GM15510 (cell line): ENCODE data around the gene CHST15.

Experiments
- POLR2A ChIP-seq: IDR thresholded peaks from 3 replicates; pipeline ENCODE4 v1.6.1; 2011; ENCODE audit warnings: borderline replicate concordance; ENCODE audit not compliant: insufficient read length; ENCODE audit errors: extremely low read depth

Gene CHST15

GRCh38 chr10:123970207-123970926, 123.0 kb downstream of the CHST15 start:
- TF ChIP-seq POLR2A = no peak

GRCh38 chr10:123967626-123968243, 125.7 kb downstream of the CHST15 start:
- TF ChIP-seq POLR2A = no peak

- no peak for TF ChIP-seq POLR2A
Observed at GRCh38 chr10:123966896-123967231, 126.5 kb downstream of the CHST15 start.

GRCh38 chr10:123965973-123966895, 127.2 kb downstream of the CHST15 start:
- TF ChIP-seq POLR2A = no peak

- TF ChIP-seq POLR2A = no peak
Observed at GRCh38 chr10:123964953-123965352, 128.4 kb downstream of the CHST15 start.

GRCh38 chr10:123962756-123963530, 130.5 kb downstream of the CHST15 start:
- no peak for TF ChIP-seq POLR2A

GRCh38 chr10:123958241-123958640, 135.2 kb downstream of the CHST15 start:
- TF ChIP-seq POLR2A = no peak
